ENCODE results near the gene TMSB4X. TPM values are rescaled to one million over a fixed set of nuclear protein-coding genes. Genes with fewer than 3 reads are reported as not detected.

TMSB4X gene
- total RNA-seq, 1 donor from 2014 or later = 4,388 TPM

GRCh38 chrX:12947545-12948235, 27.2 kb upstream of the TMSB4X start:
- Mint-ChIP-seq H3K4me1 (ENCODE audit: low read depth, unreplicated experiment) (peaks cover 44% of the 10 kb centered on the region), H3K4me3 (ENCODE audit: unreplicated experiment) (no peak overlapping the region), H3K27ac (ENCODE audit: unreplicated experiment) (peak overlapping the region; percentile 96), H3K27me3 (ENCODE audit: low read depth, unreplicated experiment) (no peaks in the 10 kb centered on the region), H3K9me3 (ENCODE audit: unreplicated experiment) (no peaks in the 10 kb centered on the region), H3K36me3 (ENCODE audit: low read depth, unreplicated experiment) (no peaks in the 10 kb centered on the region)
- Histone ChIP-seq H2AFZ (ENCODE audit: low read depth, low read length) (no peak overlapping the region), H3K27ac (ENCODE audit: low read depth, low read length) (peak overlapping the region; percentile 86), H3K9me3 (ENCODE audit: insufficient read depth, low read depth, low read length) (no peaks in the 10 kb centered on the region), H3K36me3 (ENCODE audit: insufficient read depth, low read length) (no peaks in the 10 kb centered on the region), H3K79me2 (ENCODE audit: insufficient read depth, low read length) (no peaks in the 10 kb centered on the region), H3K4me1 (ENCODE audit: insufficient read depth, low read length) (peaks cover 21% of the 10 kb centered on the region), H3K27me3 (ENCODE audit: insufficient read depth, low read length) (no peaks in the 10 kb centered on the region), H3K4me3 (ENCODE audit: insufficient read depth, low read depth, low read length) (no peak overlapping the region), H3K9ac (ENCODE audit: low read length) (peak overlapping the region; percentile 76), H3K4me2 (ENCODE audit: low read length) (peak overlapping the region; percentile 67), H4K20me1 (ENCODE audit: insufficient read depth, low read length) (no peaks in the 10 kb centered on the region)
- no peak for TF ChIP-seq EZH2 (IDR thresholded peaks at IDR 0.05; ENCODE audit: insufficient read depth, low read length)
- TF ChIP-seq, protein P1, sequence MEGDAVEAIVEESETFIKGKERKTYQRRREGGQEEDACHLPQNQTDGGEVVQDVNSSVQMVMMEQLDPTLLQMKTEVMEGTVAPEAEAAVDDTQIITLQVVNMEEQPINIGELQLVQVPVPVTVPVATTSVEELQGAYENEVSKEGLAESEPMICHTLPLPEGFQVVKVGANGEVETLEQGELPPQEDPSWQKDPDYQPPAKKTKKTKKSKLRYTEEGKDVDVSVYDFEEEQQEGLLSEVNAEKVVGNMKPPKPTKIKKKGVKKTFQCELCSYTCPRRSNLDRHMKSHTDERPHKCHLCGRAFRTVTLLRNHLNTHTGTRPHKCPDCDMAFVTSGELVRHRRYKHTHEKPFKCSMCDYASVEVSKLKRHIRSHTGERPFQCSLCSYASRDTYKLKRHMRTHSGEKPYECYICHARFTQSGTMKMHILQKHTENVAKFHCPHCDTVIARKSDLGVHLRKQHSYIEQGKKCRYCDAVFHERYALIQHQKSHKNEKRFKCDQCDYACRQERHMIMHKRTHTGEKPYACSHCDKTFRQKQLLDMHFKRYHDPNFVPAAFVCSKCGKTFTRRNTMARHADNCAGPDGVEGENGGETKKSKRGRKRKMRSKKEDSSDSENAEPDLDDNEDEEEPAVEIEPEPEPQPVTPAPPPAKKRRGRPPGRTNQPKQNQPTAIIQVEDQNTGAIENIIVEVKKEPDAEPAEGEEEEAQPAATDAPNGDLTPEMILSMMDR (IDR thresholded peaks at IDR 0.05; ENCODE audit: insufficient read depth, low read depth, low read length) = no peak
- FAIRE-seq = no peak
- no peak for DNase-seq (ENCODE audit: low read depth)

- Histone ChIP-seq H3K36me3 (ENCODE audit: insufficient read depth, low read length) (no peaks in the 10 kb centered on the region), H3K27me3 (ENCODE audit: insufficient read depth, low read length) (no peaks in the 10 kb centered on the region), H2AFZ (ENCODE audit: low read depth, low read length) (no peak overlapping the region), H3K27ac (ENCODE audit: low read depth, low read length) (no peak overlapping the region), H3K4me2 (ENCODE audit: low read length) (no peak overlapping the region), H3K9me3 (ENCODE audit: insufficient read depth, low read depth, low read length) (no peaks in the 10 kb centered on the region), H3K4me1 (ENCODE audit: insufficient read depth, low read length) (peaks cover 21% of the 10 kb centered on the region), H4K20me1 (ENCODE audit: insufficient read depth, low read length) (no peaks in the 10 kb centered on the region), H3K9ac (ENCODE audit: low read length) (no peak overlapping the region), H3K79me2 (ENCODE audit: insufficient read depth, low read length) (no peaks in the 10 kb centered on the region), H3K4me3 (ENCODE audit: insufficient read depth, low read depth, low read length) (no peak overlapping the region)
- DNase-seq (ENCODE audit: low read depth) (no peak), FAIRE-seq (no peak)
- H3K9me3 Mint-ChIP-seq (ENCODE audit: unreplicated experiment) = no peaks in the 10 kb centered on the region
- H3K27me3 Mint-ChIP-seq (ENCODE audit: low read depth, unreplicated experiment) = no peaks in the 10 kb centered on the region
- H3K27ac Mint-ChIP-seq (ENCODE audit: unreplicated experiment) = peak overlapping the region; percentile 62
- no peak overlapping the region for H3K4me3 Mint-ChIP-seq (ENCODE audit: unreplicated experiment)
- no peaks in the 10 kb centered on the region for H3K36me3 Mint-ChIP-seq (ENCODE audit: low read depth, unreplicated experiment)
- H3K4me1 Mint-ChIP-seq (ENCODE audit: low read depth, unreplicated experiment) = peaks cover 44% of the 10 kb centered on the region
- no peak for TF ChIP-seq EZH2 (IDR thresholded peaks at IDR 0.05; ENCODE audit: insufficient read depth, low read length)
- TF ChIP-seq, protein P1 (IDR thresholded peaks at IDR 0.05; ENCODE audit: insufficient read depth, low read depth, low read length) = no peak
These were observed 26.4 kb upstream of the TMSB4X start for GRCh38 chrX:12948495-12948894.

Measured in astrocyte (in vitro differentiated cells and primary cell).